Ovary (tissue), 3 donors: ENCODE results near the gene SLC6A9.

ENCODE experiments used
- CTCF ChIP-seq, 3 donors: fragments of 450-650 bp in 2 of 3; fragments of 200-600 bp in 1 of 3; IDR thresholded peaks; one replicate each; pipeline versions ENCODE4 v1.5.1 to v1.8.0; 2016 to 2022; ENCODE audit warnings: antibody characterized with exemption in 3 of 3, mild to moderate bottlenecking in 1 of 3
- EP300 ChIP-seq: sonication (generic); formaldehyde crosslinking; IDR thresholded peaks from one replicate; pipeline ENCODE4 v1.6.1; 2017; ENCODE audit warnings: antibody characterized with exemption
- POLR2A ChIP-seq: fragments of 450-650 bp; IDR thresholded peaks from one replicate; pipeline ENCODE4 v1.6.1; 2017; ENCODE audit warnings: antibody characterized with exemption, mild to moderate bottlenecking, moderate library complexity
- donor health status: DM: no; HTN: no; CAD: no.

GRCh38 chr1:44071461-44071860 lies 40.2 kb upstream of the SLC6A9 start:
- TF ChIP-seq CTCF (IDR thresholded peaks at IDR 0.05) (no peak), POLR2A (no peak), EP300 (no peak)
